HCT116 (cell line): ENCODE results near the gene CDHR3. TPM values are rescaled to one million over a fixed set of nuclear protein-coding genes. Genes with fewer than 3 reads are reported as not detected.

Experiments
- ATAC-seq: fragments of 200-7000 bp; cut with Tn5 transposase; 2 replicates; pipeline ENCODE4 v1.9.1; 2020; ENCODE audit warnings: mild to moderate bottlenecking, moderate library complexity
- BruUV-seq: library from RNA; stranded (reverse); fragments of 400-500 nt; replicated peaks from 2 replicates; lab custom pipeline; 2021; lab: Mats Ljungman, UMichigan
- CTCF ChIA-PET: fragments of 300-600 bp; sonication (Branson Sonifier 250); formaldehyde crosslinking; loops from one replicate; lab custom pipeline; 2021; ENCODE audit warnings: antibody characterized with exemption; lab: Charles Lee
- POLR2A ChIA-PET: fragments of 300-600, 350-600 bp; sonication (Branson Sonifier 250); formaldehyde crosslinking; loops from one replicate; lab custom pipeline; 2021; ENCODE audit warnings: antibody characterized with exemption; lab: Charles Lee
- RAD21 ChIA-PET, 2 experiments: fragments of 300-600 bp; sonication (Branson Sonifier 250); formaldehyde crosslinking; loops; one replicate each; lab custom pipeline; 2023; ENCODE audit warnings: low total read pairs in 2 of 2; ENCODE audit not compliant: uncharacterized antibody in 2 of 2, unreplicated experiment in 2 of 2, low non-redundant PET in 1 of 2; lab: Charles Lee
- DNase-seq: peaks from one replicate; pipeline ENCODE4 v3.0.0-alpha.2; 2010; ENCODE audit warnings: low read depth, low spot score
- H2AFZ ChIP-seq: fragments of 200-600 bp; shearing (Covaris generic), sonication (generic); 2 replicates; pipeline ENCODE4 v1.6.1; 2017; ENCODE audit warnings: low read depth, mixed run types, mixed read lengths, antibody characterized with exemption, low read length; ENCODE audit not compliant: poor library complexity, severe bottlenecking
- H3K27ac ChIP-seq: 2 replicates; pipeline ENCODE4 v1.5.1; 2012; ENCODE audit warnings: low read depth, low read length
- H3K27me3 ChIP-seq: fragments of 200-600 bp; sonication (generic); 2 replicates; pipeline ENCODE4 v1.6.1; 2016; ENCODE audit warnings: mixed run types, low read length, mixed read lengths; ENCODE audit not compliant: insufficient read depth
- H3K36me3 ChIP-seq, 2 experiments: fragments of 200-500 bp in 1 of 2; fragments of 200-600 bp in 1 of 2; sonication (Bioruptor generic) in 1 of 2; sonication (generic) in 1 of 2; 2 replicates each; pipeline versions ENCODE4 v1.5.1 to v1.6.1; 2014 to 2016; ENCODE audit warnings: low read length in 2 of 2, inconsistent platforms in 1 of 2, mixed read lengths in 1 of 2, mixed run types in 1 of 2; ENCODE audit not compliant: insufficient read depth in 2 of 2, control insufficient read depth in 1 of 2
- H3K4me1 ChIP-seq, 2 experiments: fragments of 200-600 bp in 1 of 2; sonication (generic) in 1 of 2; 2 replicates each; pipeline versions ENCODE4 v1.5.1 to v1.6.1; 2012 to 2017; ENCODE audit warnings: low read length in 2 of 2, inconsistent platforms in 1 of 2, mild to moderate bottlenecking in 1 of 2, mixed read lengths in 1 of 2, mixed run types in 1 of 2, moderate library complexity in 1 of 2; ENCODE audit not compliant: insufficient read depth in 2 of 2, control insufficient read depth in 1 of 2
- H3K4me2 ChIP-seq: fragments of 200-600 bp; sonication (generic); 2 replicates; pipeline ENCODE4 v1.6.1; 2017; ENCODE audit warnings: mixed run types, low read length, mixed read lengths
- H3K4me3 ChIP-seq, 2 experiments: fragments of 200-600 bp in 1 of 2; sonication (generic) in 1 of 2; replicated peaks in 1 of 2; 2 replicates each; pipeline ENCODE4 v1.5.1; 2011 to 2016; ENCODE audit warnings: low read length in 2 of 2, control low read depth in 1 of 2, low read depth in 1 of 2, mild to moderate bottlenecking in 1 of 2, mixed read lengths in 1 of 2, mixed run types in 1 of 2
- H3K79me2 ChIP-seq: fragments of 200-600 bp; sonication (generic); 2 replicates; pipeline ENCODE4 v1.6.1; 2017; ENCODE audit warnings: mild to moderate bottlenecking, mixed run types, low read length, moderate library complexity, mixed read lengths; ENCODE audit not compliant: insufficient read depth
- H3K9ac ChIP-seq: fragments of 200-600 bp; sonication (generic); 2 replicates; pipeline ENCODE4 v1.6.1; 2016; ENCODE audit warnings: low read length, mixed read lengths
- H3K9me2 ChIP-seq: fragments of 200-600 bp; sonication (generic), shearing (Covaris generic); 2 replicates; pipeline ENCODE4 v1.6.1; 2017; ENCODE audit warnings: mixed run types, mild to moderate bottlenecking, moderate library complexity; ENCODE audit not compliant: insufficient read depth
- H3K9me3 ChIP-seq, 2 experiments: fragments of 200-500 bp in 1 of 2; fragments of 200-600 bp in 1 of 2; sonication (Bioruptor generic) in 1 of 2; sonication (generic) in 1 of 2; 2 replicates each; pipeline ENCODE4 v1.6.1; 2014 to 2017; ENCODE audit warnings: low read length in 2 of 2, mixed read lengths in 2 of 2, inconsistent platforms in 1 of 2, low read depth in 1 of 2, mild to moderate bottlenecking in 1 of 2, mixed run types in 1 of 2, moderate library complexity in 1 of 2; ENCODE audit not compliant: control insufficient read depth in 1 of 2, insufficient read depth in 1 of 2
- H4K20me1 ChIP-seq: fragments of 200-600 bp; sonication (generic), shearing (Covaris generic); 2 replicates; pipeline ENCODE4 v1.6.1; 2017; ENCODE audit warnings: mixed run types, mild to moderate bottlenecking, moderate library complexity; ENCODE audit not compliant: insufficient read depth
- CEBPB ChIP-seq: IDR thresholded peaks from 2 replicates; pipeline ENCODE4 v1.6.1; 2012; ENCODE audit warnings: low read depth
- POLR2AphosphoS5 ChIP-seq: IDR thresholded peaks from 2 replicates; pipeline ENCODE4 v1.6.1; 2011; ENCODE audit warnings: mild to moderate bottlenecking, low read depth, low read length, moderate library complexity
- TCF7L2 ChIP-seq: IDR thresholded peaks from 2 replicates; pipeline ENCODE4 v1.7.0; 2011; ENCODE audit warnings: borderline replicate concordance, inconsistent platforms; ENCODE audit not compliant: insufficient read depth, insufficient read length; ENCODE audit errors: extremely low read depth
- intact Hi-C: fragments of 100-400 bp; cut with micrococcal nuclease; formaldehyde crosslinking; loops from 2 replicates; pipeline ENCODE4 v1.10.0; 2022
- total RNA-seq: library from RNA; stranded (reverse); gene quantifications from one replicate; pipeline ENCODE4 v1.2.1, GENCODE V29; 2021; ENCODE audit not compliant: unreplicated experiment
- TF ChIP-seq, protein P1 (sequence below), 3 experiments: fragments of 200-600 bp in 1 of 3; sonication (generic) in 1 of 3; IDR thresholded peaks in 2 of 3; conservative IDR thresholded peaks in 1 of 3; 2 replicates each; pipeline ENCODE4 v1.5.1; 2012 to 2017; ENCODE audit warnings: low read depth in 2 of 3, low read length in 2 of 3, antibody characterized with exemption in 1 of 3, borderline replicate concordance in 1 of 3, control low read depth in 1 of 3, mild to moderate bottlenecking in 1 of 3, mixed read lengths in 1 of 3, mixed run types in 1 of 3, moderate library complexity in 1 of 3; ENCODE audit not compliant: insufficient read depth in 1 of 3
- TF ChIP-seq, protein P2 (sequence below): IDR thresholded peaks from 2 replicates; pipeline ENCODE4 v1.6.1; 2012; ENCODE audit warnings: low read depth

The CDHR3 gene
- total RNA-seq, 1 experiment from 2014 or later: 5.5 TPM

DNA sequence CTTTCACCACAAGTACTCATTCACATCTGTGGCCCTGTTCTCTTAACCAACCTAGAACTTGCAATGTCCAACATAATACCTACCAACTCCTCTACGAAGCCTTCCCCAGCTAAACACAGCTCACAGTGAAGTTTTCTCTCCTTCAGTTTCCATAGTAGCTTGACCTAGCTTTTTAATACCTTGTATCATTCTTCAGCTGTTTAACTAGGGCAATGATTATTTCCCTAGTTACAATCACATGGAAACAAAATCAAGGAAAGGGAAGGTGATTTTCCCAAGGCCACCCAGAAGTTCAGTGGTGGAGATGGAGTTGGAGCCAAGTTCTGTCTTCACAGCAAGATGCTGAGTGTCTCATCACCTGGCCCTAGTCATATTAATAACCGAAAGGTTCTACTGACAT lies 16.3 kb downstream of the CDHR3 start:
- no peaks in the 10 kb centered on the region for H3K4me1 ChIP-seq
- ChIA-PET RAD21 (no interaction called here), CTCF (no interaction called here), POLR2A (no interaction called here)
- no peaks in the 10 kb centered on the region for H3K9me3 ChIP-seq
- no peak overlapping the region for H3K4me3 ChIP-seq
- H3K9ac ChIP-seq: no peak overlapping the region
- TF ChIP-seq, protein P1, sequence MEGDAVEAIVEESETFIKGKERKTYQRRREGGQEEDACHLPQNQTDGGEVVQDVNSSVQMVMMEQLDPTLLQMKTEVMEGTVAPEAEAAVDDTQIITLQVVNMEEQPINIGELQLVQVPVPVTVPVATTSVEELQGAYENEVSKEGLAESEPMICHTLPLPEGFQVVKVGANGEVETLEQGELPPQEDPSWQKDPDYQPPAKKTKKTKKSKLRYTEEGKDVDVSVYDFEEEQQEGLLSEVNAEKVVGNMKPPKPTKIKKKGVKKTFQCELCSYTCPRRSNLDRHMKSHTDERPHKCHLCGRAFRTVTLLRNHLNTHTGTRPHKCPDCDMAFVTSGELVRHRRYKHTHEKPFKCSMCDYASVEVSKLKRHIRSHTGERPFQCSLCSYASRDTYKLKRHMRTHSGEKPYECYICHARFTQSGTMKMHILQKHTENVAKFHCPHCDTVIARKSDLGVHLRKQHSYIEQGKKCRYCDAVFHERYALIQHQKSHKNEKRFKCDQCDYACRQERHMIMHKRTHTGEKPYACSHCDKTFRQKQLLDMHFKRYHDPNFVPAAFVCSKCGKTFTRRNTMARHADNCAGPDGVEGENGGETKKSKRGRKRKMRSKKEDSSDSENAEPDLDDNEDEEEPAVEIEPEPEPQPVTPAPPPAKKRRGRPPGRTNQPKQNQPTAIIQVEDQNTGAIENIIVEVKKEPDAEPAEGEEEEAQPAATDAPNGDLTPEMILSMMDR (IDR thresholded peaks at IDR 0.05 in 2 of 3, conservative IDR thresholded peaks at IDR 0.05 in 1 of 3; ENCODE audit: borderline replicate concordance in 1 of 3, insufficient read depth in 1 of 3, low read depth in 2 of 3, low read length in 2 of 3): no peak
- no peak for TF ChIP-seq POLR2AphosphoS5
- no peak for TF ChIP-seq TCF7L2
- TF ChIP-seq, protein P2, sequence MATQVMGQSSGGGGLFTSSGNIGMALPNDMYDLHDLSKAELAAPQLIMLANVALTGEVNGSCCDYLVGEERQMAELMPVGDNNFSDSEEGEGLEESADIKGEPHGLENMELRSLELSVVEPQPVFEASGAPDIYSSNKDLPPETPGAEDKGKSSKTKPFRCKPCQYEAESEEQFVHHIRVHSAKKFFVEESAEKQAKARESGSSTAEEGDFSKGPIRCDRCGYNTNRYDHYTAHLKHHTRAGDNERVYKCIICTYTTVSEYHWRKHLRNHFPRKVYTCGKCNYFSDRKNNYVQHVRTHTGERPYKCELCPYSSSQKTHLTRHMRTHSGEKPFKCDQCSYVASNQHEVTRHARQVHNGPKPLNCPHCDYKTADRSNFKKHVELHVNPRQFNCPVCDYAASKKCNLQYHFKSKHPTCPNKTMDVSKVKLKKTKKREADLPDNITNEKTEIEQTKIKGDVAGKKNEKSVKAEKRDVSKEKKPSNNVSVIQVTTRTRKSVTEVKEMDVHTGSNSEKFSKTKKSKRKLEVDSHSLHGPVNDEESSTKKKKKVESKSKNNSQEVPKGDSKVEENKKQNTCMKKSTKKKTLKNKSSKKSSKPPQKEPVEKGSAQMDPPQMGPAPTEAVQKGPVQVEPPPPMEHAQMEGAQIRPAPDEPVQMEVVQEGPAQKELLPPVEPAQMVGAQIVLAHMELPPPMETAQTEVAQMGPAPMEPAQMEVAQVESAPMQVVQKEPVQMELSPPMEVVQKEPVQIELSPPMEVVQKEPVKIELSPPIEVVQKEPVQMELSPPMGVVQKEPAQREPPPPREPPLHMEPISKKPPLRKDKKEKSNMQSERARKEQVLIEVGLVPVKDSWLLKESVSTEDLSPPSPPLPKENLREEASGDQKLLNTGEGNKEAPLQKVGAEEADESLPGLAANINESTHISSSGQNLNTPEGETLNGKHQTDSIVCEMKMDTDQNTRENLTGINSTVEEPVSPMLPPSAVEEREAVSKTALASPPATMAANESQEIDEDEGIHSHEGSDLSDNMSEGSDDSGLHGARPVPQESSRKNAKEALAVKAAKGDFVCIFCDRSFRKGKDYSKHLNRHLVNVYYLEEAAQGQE: no peak
- TF ChIP-seq CEBPB: no peak
- no peaks in the 10 kb centered on the region for H3K27me3 ChIP-seq
- H4K20me1 ChIP-seq: no peaks in the 10 kb centered on the region
- H3K9me2 ChIP-seq: no peaks in the 10 kb centered on the region
- no peaks in the 10 kb centered on the region for H3K36me3 ChIP-seq
- no peak overlapping the region for H2AFZ ChIP-seq
- H3K79me2 ChIP-seq: no peaks in the 10 kb centered on the region
- DNase-seq (no peak), ATAC-seq (no peak)
- H3K4me2 ChIP-seq: no peak overlapping the region
- BruUV-seq: no TSS peak
- no peak overlapping the region for H3K27ac ChIP-seq
- intact Hi-C loops: no loop called here
